LoVo (cell line): ENCODE measurements around the gene LRRC74B.
"Not testable (repeated sequence)": the region's sequence is repeated elsewhere in the genome, so short reads cannot be mapped to it uniquely, and the experiment has no call there.

Experiments used
- DNase-seq: peaks from one replicate; pipeline ENCODE4 v3.0.0-alpha.2; 2016; ENCODE audit warnings: low spot score

The LRRC74B gene

DNA sequence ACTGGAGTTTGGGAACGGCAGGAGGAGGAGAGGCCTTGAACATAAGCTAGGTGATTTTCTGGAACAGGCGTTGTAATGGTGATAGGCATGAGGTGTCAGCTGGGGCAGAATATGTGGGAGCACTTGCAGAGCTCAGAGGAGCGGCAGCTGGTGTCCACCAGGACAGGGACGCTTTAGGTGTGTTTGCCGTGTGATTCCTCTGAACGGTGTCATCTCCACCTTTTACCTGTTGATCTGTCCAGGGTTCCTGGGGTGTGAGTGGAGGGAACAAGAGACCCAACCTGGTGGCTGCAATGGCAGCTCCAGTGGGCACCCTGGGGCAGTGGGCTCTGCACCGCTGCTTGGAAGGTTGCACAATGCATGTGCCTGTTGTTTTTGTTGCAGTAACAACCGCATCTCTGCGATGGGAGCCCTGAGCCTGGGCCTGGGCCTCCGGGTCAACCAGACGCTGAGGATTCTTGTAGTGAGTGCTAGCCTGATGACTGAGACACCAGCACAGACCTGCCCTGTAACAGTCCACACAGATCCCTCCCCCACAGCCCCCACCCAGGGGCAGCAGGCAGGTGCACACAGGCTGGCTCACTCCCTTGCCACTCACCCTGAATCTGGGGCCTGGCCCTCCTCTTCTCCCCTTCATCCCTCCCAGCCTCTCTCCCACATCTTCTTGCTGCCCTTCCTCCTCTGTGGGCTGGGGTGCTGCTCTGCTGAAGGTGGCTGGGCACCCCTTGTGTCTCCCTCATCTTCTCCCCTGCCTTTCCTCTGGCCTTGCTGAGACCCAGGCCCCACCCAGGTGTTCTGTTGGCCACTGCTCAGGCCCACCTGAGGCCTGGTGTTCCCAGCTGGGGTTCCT is 9.2 kb downstream of the LRRC74B start:
- DNase-seq = no peak

GRCh38 chr22:21055564-21055834 is 9.8 kb downstream of the LRRC74B start:
- DNase-seq = no peak

GRCh38 chr22:21055880-21056319 is 10.2 kb downstream of the LRRC74B start:
- no peak for DNase-seq

DNA sequence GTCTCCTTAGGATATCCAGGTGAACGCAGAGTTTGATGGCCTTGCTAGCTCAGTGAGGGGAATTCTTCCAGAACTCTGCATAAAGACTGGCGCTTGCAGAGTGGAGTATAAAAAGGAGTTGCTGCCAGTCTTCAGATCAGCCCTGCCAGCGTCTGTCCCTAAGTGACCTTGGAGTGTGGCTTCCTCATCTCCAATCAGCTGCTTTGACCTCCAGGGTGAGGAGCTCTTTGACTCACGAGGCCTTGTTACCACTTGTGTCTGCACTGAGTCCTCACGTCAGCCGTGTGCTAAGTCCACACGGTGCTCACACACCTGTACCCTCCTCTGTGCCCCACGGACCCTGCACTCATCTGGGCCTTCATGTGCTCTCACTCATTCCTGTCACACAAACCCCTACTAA is 14.6 kb downstream of the LRRC74B start:
- DNase-seq = not testable (repeated sequence)

DNA sequence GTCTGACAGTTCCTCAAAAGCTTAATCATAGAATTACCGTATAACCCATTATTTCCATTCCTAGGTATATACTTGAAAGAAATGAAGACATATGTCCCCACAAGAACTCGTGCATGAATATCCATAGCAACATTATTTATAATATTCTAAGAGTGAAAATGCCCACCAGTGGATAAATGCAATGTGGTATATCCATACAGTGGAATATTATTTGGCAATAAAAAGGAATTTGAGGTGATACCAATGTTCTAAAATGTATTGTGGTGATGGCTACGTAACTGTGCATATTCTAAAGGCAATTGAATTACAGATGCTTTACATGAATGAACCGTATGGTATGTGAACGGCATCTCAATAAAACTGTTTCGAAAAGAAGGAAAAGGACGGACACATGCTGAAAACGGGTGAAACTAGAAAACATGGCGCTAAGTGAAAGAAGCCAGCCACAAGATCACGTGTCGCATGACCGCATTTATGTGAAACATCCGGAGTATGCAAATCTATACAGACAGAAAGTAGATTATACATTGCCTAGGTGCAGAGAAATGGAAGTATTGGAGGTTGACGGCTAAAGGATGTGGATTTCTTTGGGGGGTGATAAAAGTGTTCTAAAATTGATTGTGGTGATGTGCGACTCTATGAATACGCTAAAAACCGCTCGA is 16.0 kb downstream of the LRRC74B start:
- not testable (repeated sequence) for DNase-seq

GRCh38 chr22:21064425-21064824 is 18.7 kb downstream of the LRRC74B start:
- not testable (repeated sequence) for DNase-seq

DNA sequence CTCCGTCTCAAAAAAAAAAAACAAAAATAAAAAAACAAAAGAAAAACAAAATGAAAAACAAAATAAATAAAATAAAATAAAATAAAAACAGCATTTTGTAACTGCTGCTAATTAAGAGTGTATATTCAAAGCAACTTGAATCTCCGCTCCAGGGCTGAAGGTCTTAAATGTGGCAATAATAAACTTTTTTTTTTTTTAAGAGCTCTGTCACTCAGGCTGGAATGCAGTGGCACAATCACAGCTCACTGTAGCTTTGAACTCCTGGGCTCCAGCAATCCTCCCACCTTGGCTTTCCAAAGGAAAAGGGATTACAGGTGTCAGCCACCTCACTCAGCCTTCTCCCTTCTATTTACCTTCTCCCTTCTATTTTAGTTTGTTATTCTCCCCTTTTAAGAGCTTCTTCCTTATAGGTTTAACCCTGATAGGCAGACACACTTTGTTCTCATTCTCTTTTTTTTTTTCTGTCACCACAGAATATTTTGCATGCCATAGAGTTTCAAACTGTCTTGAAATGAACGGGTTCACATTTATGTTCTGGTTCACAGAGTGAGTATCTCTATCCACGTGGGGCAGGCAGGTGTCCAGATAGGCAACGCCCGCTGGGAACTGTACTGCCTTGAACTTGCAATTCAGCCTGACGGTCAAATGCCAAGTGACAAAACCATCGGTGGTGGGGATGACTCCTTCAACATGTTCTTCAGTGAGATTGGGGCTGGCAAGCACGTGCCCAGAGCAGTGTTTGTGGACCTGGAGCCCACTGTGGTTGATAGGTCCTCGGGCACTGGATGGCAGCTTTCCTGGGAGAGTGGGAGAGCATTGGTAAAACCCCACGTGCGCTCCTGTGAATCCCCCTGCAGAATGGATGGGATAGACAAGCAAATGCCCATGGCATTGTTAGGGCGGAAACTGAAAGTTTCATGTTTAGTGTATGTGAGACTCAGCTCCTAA is 19.4 kb downstream of the LRRC74B start:
- DNase-seq = no peak

DNA sequence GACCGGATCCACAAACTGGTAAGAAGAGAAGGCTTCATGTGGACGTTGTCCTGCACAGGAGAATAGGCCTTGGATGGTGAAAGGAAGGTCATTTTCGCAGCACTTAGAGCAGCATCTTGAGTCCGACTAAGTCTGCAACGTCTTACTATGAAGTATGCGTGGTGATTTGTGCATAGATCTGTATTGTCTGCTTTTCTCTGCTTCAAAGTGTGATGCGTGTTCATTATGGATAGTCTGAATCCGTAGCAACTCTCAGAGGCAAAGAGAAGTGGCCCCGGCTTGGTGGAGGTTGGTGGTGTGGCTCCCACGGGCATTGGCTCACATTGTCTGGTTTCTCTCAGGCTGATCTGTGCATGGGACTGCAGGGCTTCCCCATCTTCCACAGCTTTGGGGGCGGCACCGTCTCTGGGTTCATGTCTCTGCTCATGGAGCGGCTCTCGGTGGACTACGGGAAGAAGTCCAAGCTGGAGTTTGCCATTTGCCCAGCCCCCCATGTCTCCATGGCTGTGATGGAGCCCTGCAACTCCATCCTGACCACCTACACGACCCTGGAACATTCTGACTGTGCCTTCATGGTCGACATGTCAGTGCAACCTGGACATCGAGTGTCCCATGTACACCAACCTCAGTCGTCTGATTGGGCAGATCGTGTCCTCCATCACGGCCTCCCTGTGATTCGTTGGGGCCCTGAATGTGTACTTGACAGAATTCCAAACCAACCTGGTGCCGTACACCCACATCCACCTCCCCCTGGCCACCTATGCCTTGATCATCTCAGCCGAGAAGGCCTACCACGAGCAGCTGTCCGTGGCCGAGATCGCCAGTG is 21.5 kb downstream of the LRRC74B start:
- no peak for DNase-seq

DNA sequence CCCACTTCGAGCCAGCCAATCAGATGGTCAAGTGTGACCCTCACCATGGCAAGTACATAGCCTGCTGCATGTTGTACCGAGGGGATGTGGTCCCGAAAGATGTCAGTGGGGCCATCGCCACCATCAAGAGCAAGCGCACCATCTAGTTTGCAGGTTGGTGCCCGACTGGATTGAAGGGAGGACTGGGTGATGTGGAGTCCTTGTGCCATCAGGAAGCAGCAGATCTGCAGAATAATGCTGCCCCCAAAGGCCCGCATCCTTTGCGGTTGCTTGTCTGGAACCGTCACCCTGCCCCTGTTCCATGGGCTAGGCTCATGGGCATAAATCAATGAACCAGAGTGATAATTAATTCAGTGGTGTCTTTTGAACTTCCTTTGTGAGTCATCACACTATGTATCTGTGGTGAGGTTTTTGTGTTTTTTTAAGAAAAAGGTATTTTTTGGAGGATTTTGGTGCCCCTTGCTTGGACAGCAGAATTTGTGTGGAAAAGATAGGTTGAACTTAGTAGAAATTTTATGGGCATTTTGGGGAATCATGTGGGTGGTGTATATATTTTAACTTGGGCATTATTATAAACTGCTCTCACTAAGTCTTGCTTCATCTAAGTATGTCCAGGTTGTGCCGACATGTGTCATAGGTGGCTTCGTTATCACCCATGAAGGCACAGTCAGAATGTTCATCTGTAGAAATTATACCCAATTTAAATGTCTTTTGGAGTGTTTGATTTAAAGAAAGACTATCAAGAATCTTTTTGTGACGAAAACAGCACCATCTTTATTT is 22.3 kb downstream of the LRRC74B start:
- no peak for DNase-seq

DNA sequence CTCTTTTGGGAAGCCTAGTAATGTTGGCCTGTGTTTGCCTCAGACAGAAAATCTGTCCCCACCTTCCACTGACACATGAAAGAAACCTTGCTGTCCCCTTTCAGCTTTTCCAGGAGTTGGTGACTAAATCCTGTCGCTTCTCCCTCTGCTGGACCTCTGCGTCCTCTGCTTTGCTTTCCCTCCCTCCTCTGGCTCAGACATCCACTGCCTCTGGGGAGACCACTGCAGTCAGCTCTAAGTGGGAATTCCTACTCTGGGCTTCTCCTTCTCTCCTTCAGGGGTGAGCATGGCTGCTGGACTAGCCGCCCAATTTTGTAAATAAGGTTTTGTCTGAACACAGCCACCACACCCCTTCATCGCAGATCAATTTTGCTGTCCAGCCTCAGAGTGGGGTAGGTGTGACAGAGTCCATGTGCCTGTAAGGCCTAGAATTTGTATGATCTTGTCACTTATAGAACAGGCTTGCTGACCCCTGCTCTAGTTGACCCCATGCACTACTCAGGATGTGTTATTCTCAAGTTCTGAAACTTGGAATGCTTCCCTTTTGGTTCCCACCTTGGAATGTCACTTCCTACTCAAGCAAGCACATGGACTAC is 23.0 kb downstream of the LRRC74B start:
- no peak for DNase-seq

- DNase-seq = no peak
Measured at GRCh38 chr22:21069375-21069774, 23.6 kb downstream of the LRRC74B start.

DNA sequence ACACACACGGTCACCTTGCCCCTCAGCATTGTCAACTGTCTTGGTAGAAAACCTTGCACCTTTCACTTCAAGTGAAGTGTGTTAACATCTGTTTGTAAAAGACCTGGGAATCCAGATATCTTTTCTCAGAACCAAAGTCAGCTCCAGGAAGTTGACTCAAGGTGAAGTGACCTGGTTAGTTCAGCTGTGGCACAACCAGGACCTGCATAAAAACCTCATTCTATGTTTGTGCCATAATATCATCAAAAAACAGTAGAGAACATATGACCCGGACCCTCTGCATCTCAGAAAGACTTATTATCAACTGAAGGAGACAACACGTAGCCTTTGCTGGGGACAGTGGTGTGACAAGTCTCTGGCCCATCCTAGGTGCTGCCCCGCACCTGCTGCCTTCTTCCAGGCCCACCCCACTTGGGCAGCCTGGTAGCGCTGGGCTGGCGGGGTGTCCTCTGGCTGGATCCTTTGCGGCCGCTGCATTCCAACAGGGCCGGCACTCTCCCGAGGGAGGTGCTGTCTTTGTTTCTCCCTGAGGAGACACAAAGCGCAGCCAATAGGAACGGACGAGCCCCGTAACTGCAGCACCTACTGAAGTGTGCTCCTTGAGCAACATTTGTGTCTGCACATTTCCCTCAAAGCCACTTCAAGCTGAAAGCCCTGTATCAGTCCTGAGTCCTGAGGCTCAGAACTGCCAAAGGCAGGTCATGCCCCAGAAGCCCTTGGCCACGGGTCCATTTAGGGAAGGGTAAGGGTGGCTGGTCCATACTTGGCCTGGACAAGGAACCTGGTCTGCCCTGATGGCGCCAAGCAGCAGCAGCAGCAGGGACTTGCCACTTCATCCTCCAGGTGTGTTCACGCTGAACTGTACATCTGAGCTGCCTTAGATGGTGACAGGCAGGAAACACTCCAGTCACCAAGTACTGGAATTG is 25.2 kb downstream of the LRRC74B start:
- DNase-seq = no peak

DNA sequence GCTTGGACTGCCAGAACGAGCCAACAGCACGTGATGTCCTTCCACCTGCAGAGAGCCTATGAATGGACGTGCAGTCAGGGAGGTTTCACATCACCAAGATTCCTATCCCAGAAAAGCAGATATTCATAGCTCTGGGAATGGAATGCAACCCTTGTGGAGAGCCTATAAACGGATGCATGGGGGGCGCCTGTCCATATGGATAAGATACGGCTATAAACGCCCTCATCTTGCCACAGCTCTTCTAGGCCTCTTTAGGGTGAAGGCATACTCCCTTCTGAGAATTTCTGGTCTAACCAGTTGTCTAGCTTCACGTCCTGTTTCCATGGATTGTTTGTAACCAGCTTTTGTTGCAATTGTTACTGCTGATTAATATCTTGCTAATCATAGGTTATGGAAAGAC is 26.1 kb downstream of the LRRC74B start:
- DNase-seq = not testable (repeated sequence)

- no peak for DNase-seq
Measured at GRCh38 chr22:21073023-21073422, 27.3 kb downstream of the LRRC74B start.

- DNase-seq = no peak
Measured at GRCh38 chr22:21073482-21073881, 27.7 kb downstream of the LRRC74B start.

- DNase-seq = peak; percentile 10
Measured at GRCh38 chr22:21074102-21074715, 28.5 kb downstream of the LRRC74B start.

- no peak for DNase-seq
Measured at GRCh38 chr22:21075516-21076138, 29.9 kb downstream of the LRRC74B start.

DNA sequence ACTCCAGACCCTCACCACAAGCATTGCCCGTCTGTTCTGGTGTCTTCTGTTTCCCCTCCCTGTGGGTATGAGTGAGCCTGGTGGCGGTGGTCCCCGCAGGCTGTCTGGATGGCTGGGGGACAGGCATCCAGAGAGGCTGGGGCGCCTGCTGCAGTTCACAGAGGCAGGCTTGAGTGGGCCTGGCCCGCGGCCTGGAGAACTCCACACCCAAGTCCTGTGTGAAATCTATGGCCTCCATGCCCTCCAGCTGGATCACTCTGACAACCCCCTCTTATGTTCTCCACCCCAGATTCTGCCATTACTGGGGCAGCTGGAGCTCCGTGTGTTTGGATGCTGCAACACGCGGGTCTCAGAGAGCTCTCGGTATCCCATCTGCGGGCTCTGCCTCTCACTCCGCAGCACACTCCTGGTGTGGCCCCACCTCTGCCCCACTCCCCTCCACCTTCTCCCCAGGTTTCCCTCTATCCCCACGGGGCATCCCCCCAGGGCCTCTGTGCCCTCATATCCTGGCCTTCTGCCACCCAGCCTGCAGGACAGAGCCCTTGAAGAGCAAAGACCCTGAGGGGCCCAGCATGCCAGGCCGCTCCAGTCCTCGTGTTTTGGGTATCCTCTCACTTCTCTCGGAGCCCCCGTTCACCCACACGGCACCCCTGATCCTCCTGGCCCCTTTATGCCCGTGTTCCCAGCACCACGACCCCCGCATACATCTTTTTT is 31.3 kb downstream of the LRRC74B start:
- no peak for DNase-seq
